Coronary artery (tissue), 2 donors: ENCODE results near the gene ICAM1.
"Not testable (repeated sequence)": the region's sequence is repeated elsewhere in the genome, so short reads cannot be mapped to it uniquely, and the experiment has no call there.

Source experiments
- DNase-seq: peaks from one replicate; pipeline ENCODE4 v3.0.0-alpha.2; 2017; ENCODE audit warnings: low spot score
- H3K27ac ChIP-seq, 2 donors: fragments of 200-600 bp; sonication (generic); one replicate each; pipeline ENCODE4 v1.5.1; 2016 to 2019
- H3K4me3 ChIP-seq: fragments of 200-600 bp; sonication (generic); 2 replicates; pipeline ENCODE4 v1.5.1; 2016; ENCODE audit warnings: mild to moderate bottlenecking, moderate library complexity
- TF ChIP-seq, protein P1 (sequence below): fragments of 200-600 bp; sonication (generic); IDR thresholded peaks from one replicate; pipeline ENCODE4 v1.5.1; 2019; ENCODE audit warnings: antibody characterized with exemption

Gene ICAM1

DNA sequence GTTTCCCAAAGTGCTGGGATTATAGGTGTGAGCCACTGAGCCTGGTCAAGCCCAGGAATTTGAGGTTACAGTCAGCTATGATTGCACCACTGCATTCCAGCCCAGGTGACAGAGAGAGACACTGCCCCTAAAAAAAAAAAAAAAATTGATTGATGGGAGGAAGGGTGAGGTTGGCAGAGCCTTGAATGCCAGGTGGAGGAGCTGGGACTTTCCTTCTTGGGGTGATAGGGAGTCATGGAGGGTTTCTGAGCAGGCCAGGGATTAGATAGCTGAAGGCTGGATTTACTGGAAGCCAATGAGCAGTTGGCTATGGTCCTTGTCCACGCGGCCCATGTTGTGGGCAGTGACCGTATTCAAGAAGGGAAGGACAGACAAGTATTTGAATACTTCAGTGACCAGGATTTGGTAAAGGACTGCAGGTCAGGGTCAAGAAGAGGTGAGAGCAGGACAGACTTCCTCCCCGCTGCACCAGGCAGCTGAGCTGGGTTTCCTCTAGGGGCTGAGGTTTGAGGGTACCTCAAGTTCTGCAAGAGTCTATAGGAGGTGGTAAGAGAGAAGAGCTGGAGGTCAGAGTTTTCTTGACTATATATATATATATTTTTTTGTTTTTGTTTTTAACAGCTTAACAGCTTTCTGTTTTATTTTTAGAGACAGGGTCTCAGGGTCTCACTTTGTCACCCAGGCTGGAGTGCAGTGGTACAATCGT lies 9.0 kb downstream of the ICAM1 start:
- H3K4me3 ChIP-seq: no peak overlapping the region
- H3K27ac ChIP-seq: no peak overlapping the region
- no peak for DNase-seq
- TF ChIP-seq, protein P1, sequence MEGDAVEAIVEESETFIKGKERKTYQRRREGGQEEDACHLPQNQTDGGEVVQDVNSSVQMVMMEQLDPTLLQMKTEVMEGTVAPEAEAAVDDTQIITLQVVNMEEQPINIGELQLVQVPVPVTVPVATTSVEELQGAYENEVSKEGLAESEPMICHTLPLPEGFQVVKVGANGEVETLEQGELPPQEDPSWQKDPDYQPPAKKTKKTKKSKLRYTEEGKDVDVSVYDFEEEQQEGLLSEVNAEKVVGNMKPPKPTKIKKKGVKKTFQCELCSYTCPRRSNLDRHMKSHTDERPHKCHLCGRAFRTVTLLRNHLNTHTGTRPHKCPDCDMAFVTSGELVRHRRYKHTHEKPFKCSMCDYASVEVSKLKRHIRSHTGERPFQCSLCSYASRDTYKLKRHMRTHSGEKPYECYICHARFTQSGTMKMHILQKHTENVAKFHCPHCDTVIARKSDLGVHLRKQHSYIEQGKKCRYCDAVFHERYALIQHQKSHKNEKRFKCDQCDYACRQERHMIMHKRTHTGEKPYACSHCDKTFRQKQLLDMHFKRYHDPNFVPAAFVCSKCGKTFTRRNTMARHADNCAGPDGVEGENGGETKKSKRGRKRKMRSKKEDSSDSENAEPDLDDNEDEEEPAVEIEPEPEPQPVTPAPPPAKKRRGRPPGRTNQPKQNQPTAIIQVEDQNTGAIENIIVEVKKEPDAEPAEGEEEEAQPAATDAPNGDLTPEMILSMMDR: no peak

DNA sequence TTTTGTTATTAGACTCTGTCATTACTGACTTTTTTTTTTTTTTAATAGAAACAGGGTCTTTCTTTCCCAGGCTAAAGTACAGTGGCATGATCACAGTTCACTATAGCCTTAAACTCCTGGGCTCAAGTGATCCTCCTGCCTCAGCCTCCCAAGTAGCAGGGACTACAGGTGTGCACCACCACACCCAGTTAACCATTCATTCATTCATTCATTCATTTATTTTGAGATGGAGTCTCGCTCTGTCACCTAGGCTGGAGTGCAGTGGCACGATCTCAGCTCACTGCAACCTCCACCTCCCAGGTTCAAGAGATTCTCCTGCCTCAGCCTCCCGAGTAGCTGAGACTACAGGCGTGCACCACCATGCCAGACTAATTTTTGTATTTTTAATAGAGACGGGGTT lies 11.1 kb downstream of the ICAM1 start:
- not testable (repeated sequence) for DNase-seq, H3K4me3 ChIP-seq, H3K27ac ChIP-seq

DNA sequence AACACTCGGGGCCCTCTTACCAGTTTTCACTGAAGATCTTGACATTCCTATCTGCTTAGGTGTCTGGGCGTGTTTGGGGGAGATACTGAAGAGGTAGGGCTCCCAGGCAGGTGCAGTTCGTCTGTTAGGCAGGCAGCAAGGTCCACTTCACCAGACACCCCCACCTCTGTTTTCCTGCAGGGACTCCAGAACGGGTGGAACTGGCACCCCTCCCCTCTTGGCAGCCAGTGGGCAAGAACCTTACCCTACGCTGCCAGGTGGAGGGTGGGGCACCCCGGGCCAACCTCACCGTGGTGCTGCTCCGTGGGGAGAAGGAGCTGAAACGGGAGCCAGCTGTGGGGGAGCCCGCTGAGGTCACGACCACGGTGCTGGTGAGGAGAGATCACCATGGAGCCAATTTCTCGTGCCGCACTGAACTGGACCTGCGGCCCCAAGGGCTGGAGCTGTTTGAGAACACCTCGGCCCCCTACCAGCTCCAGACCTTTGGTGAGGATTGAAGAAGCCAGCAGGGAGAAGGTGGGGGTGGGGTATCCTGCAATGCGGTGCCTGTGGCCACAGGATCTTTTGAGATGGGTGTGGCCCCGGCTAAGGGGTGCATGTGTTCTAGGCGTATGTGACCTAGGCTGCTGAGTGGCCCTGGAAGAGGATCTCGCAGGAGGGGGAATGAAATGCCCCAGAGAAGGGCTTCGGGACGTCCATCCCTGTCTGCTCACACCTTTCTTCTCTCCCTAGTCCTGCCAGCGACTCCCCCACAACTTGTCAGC lies 12.6 kb downstream of the ICAM1 start:
- DNase-seq: no peak
- no peak overlapping the region for H3K27ac ChIP-seq
- no peak overlapping the region for H3K4me3 ChIP-seq
- TF ChIP-seq, protein P1: no peak

DNA sequence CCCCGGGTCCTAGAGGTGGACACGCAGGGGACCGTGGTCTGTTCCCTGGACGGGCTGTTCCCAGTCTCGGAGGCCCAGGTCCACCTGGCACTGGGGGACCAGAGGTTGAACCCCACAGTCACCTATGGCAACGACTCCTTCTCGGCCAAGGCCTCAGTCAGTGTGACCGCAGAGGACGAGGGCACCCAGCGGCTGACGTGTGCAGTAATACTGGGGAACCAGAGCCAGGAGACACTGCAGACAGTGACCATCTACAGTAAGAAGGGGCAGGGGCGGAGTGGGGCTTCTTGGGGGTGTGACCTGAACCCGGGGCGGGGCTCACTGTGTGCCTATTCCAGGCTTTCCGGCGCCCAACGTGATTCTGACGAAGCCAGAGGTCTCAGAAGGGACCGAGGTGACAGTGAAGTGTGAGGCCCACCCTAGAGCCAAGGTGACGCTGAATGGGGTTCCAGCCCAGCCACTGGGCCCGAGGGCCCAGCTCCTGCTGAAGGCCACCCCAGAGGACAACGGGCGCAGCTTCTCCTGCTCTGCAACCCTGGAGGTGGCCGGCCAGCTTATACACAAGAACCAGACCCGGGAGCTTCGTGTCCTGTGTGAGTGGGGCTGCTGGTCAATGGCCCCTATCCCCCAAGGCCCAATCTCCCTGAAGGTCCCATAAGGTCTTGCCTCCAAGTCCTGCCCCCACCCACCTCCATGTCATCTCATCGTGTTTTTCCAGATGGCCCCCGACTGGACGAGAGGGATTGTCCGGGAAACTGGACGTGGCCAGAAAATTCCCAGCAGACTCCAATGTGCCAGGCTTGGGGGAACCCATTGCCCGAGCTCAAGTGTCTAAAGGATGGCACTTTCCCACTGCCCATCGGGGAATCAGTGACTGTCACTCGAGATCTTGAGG lies 13.4 kb downstream of the ICAM1 start:
- TF ChIP-seq, protein P1: no peak
- H3K27ac ChIP-seq: no peak overlapping the region
- no peak for DNase-seq
- no peak overlapping the region for H3K4me3 ChIP-seq

DNA sequence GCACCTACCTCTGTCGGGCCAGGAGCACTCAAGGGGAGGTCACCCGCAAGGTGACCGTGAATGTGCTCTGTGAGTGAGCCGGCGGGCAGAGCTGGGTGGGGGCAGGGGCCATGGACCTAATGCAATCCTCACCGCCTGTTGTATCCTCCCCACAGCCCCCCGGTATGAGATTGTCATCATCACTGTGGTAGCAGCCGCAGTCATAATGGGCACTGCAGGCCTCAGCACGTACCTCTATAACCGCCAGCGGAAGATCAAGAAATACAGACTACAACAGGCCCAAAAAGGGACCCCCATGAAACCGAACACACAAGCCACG lies 14.0 kb downstream of the ICAM1 start:
- Histone ChIP-seq H3K4me3 (no peak overlapping the region), H3K27ac (no peak overlapping the region)
- no peak for DNase-seq
- TF ChIP-seq, protein P1: no peak

DNA sequence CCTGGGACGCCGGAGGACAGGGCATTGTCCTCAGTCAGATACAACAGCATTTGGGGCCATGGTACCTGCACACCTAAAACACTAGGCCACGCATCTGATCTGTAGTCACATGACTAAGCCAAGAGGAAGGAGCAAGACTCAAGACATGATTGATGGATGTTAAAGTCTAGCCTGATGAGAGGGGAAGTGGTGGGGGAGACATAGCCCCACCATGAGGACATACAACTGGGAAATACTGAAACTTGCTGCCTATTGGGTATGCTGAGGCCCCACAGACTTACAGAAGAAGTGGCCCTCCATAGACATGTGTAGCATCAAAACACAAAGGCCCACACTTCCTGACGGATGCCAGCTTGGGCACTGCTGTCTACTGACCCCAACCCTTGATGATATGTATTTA lies 14.5 kb downstream of the ICAM1 start:
- TF ChIP-seq, protein P1: no peak
- Histone ChIP-seq H3K4me3 (no peak overlapping the region), H3K27ac (no peak overlapping the region)
- no peak for DNase-seq
